Embryonic facial prominence (tissue), 1 donor: Measurements from ENCODE around the gene CD28.
"Not testable (repeated sequence)": the region's sequence is repeated elsewhere in the genome, so short reads cannot be mapped to it uniquely, and the experiment has no call there.

ENCODE experiments used
- DNase-seq: peaks from one replicate; pipeline ENCODE4 v3.0.0-alpha.2; 2016; ENCODE audit errors: extremely low spot score

CD28 gene

GRCh38 chr2:203687165-203687564 is 19.3 kb upstream of the CD28 start:
- DNase-seq, result no peak

GRCh38 chr2:203688798-203689197 is 17.6 kb upstream of the CD28 start:
- no peak for DNase-seq

GRCh38 chr2:203689426-203690116 is 16.9 kb upstream of the CD28 start:
- DNase-seq, result no peak

- DNase-seq, result no peak
Measured at GRCh38 chr2:203690117-203690431, 16.4 kb upstream of the CD28 start.

- DNase-seq, result no peak
Measured at GRCh38 chr2:203690441-203691047, 15.9 kb upstream of the CD28 start.

- no peak for DNase-seq
Measured at GRCh38 chr2:203691149-203691548, 15.3 kb upstream of the CD28 start.

GRCh38 chr2:203692031-203692710 is 14.3 kb upstream of the CD28 start:
- no peak for DNase-seq

GRCh38 chr2:203693242-203693879 is 13.1 kb upstream of the CD28 start:
- no peak for DNase-seq

- DNase-seq, result no peak
Measured at GRCh38 chr2:203694191-203694590, 12.2 kb upstream of the CD28 start.

- DNase-seq, result no peak
Measured at GRCh38 chr2:203697190-203697589, 9.2 kb upstream of the CD28 start.

GRCh38 chr2:203697763-203698162 is 8.7 kb upstream of the CD28 start:
- not testable (repeated sequence) for DNase-seq

GRCh38 chr2:203698410-203698809 is 8.0 kb upstream of the CD28 start:
- not testable (repeated sequence) for DNase-seq

- no peak for DNase-seq
Measured at GRCh38 chr2:203704430-203704829, 2.0 kb upstream of the CD28 start.

GRCh38 chr2:203705178-203705577 is 1.3 kb upstream of the CD28 start:
- no peak for DNase-seq

GRCh38 chr2:203707530-203707929 is 1.1 kb downstream of the CD28 start:
- DNase-seq, result no peak

GRCh38 chr2:203708846-203709396 is 2.5 kb downstream of the CD28 start:
- DNase-seq, result no peak

- no peak for DNase-seq
Measured at GRCh38 chr2:203709416-203710040, 3.1 kb downstream of the CD28 start.

- DNase-seq, result no peak
Measured at GRCh38 chr2:203710226-203710625, 3.8 kb downstream of the CD28 start.

GRCh38 chr2:203710952-203711351 is 4.5 kb downstream of the CD28 start:
- no peak for DNase-seq

- DNase-seq, result no peak
Measured at GRCh38 chr2:203711399-203711798, 5.0 kb downstream of the CD28 start.

- no peak for DNase-seq
Measured at GRCh38 chr2:203713381-203713780, 6.9 kb downstream of the CD28 start.

- no peak for DNase-seq
Measured at GRCh38 chr2:203714112-203714511, 7.7 kb downstream of the CD28 start.
